SH-SY5Y (cell line): ENCODE results near the gene PPP1CA.

Experiments used
- GATA2 ChIP-seq: IDR thresholded peaks from 2 replicates; pipeline ENCODE4 v1.6.1; 2011; ENCODE audit warnings: mild to moderate bottlenecking, low read depth, low read length
- GATA3 ChIP-seq: IDR thresholded peaks from 2 replicates; pipeline ENCODE4 v1.6.1; 2011; ENCODE audit warnings: low read depth, mild to moderate bottlenecking, low read length, moderate library complexity

The PPP1CA gene

GRCh38 chr11:67354075-67355022, 47.3 kb downstream of the PPP1CA start:
- TF ChIP-seq GATA2 (no peak), GATA3 (no peak)

- TF ChIP-seq GATA3 (no peak), GATA2 (no peak)
Measured at GRCh38 chr11:67353317-67354074, 48.2 kb downstream of the PPP1CA start, which contains the start of gene POLD4. POLD4 (minus strand) TSS chr11:67353546; CDS start chr11:67353399, 147 bp downstream.

GRCh38 chr11:67352546-67353316, 48.9 kb downstream of the PPP1CA start:
- TF ChIP-seq GATA3, result no peak
- TF ChIP-seq GATA2, result no peak

GRCh38 chr11:67351275-67352005, 50.2 kb downstream of the PPP1CA start:
- no peak for TF ChIP-seq GATA2
- TF ChIP-seq GATA3, result no peak

GRCh38 chr11:67349928-67350465, 51.7 kb downstream of the PPP1CA start:
- TF ChIP-seq GATA2, result no peak
- TF ChIP-seq GATA3, result no peak

GRCh38 chr11:67349457-67349856, 52.2 kb downstream of the PPP1CA start:
- TF ChIP-seq GATA3, result no peak
- TF ChIP-seq GATA2, result no peak

GRCh38 chr11:67349036-67349435, 52.6 kb downstream of the PPP1CA start:
- no peak for TF ChIP-seq GATA3
- TF ChIP-seq GATA2, result no peak
